Liver (tissue), 9 donors: Measurements from ENCODE around the gene ENOX2. TPM values are rescaled to one million over a fixed set of nuclear protein-coding genes. Genes with fewer than 3 reads are reported as not detected.

ENCODE experiments used
- DNase-seq: peaks from one replicate; pipeline ENCODE4 v3.0.0-alpha.2; 2017; ENCODE audit warnings: low spot score
- H3K27ac ChIP-seq, 2 donors: one replicate each; pipeline ENCODE4 v1.7.0; 2013; ENCODE audit warnings: inconsistent platforms in 2 of 2, low read length in 2 of 2, control low read depth in 1 of 2, low read depth in 1 of 2, mild to moderate bottlenecking in 1 of 2
- H3K27me3 ChIP-seq, 4 donors: one replicate each; pipeline versions ENCODE4 v1.6.1 to v1.7.0; 2013; ENCODE audit warnings: low read length in 3 of 4, inconsistent platforms in 1 of 4, mild to moderate bottlenecking in 1 of 4, moderate library complexity in 1 of 4; ENCODE audit not compliant: control insufficient read depth in 4 of 4, insufficient read depth in 4 of 4
- H3K36me3 ChIP-seq, 4 donors: one replicate each; pipeline versions ENCODE4 v1.6.1 to v1.7.0; 2013; ENCODE audit warnings: low read length in 3 of 4, mild to moderate bottlenecking in 3 of 4, low read depth in 1 of 4, moderate library complexity in 1 of 4; ENCODE audit not compliant: control insufficient read depth in 4 of 4, insufficient read depth in 3 of 4
- H3K4me1 ChIP-seq, 4 donors: one replicate each; pipeline versions ENCODE4 v1.6.1 to v1.7.0; 2013; ENCODE audit warnings: low read length in 3 of 4, mild to moderate bottlenecking in 3 of 4, moderate library complexity in 1 of 4; ENCODE audit not compliant: control insufficient read depth in 4 of 4, insufficient read depth in 4 of 4
- H3K4me3 ChIP-seq, 3 donors: one replicate each; pipeline versions ENCODE4 v1.6.1 to v1.7.0; 2013; ENCODE audit warnings: low read length in 3 of 3, control low read depth in 1 of 3, low read depth in 1 of 3, mild to moderate bottlenecking in 1 of 3
- H3K9ac ChIP-seq, 2 donors: one replicate each; pipeline ENCODE4 v1.7.0; 2013; ENCODE audit warnings: low read length in 2 of 2, mild to moderate bottlenecking in 2 of 2, moderate library complexity in 2 of 2, control low read depth in 1 of 2, low read depth in 1 of 2
- H3K9me3 ChIP-seq, 4 donors: one replicate each; pipeline versions ENCODE4 v1.6.1 to v1.7.0; 2013; ENCODE audit warnings: low read length in 3 of 4; ENCODE audit not compliant: control insufficient read depth in 4 of 4
- ATF3 ChIP-seq: IDR thresholded peaks from 2 replicates; pipeline ENCODE4 v1.6.1; 2016; ENCODE audit warnings: antibody characterized with exemption
- CTCF ChIP-seq: fragments of 150-350 bp; IDR thresholded peaks from 2 replicates; pipeline ENCODE4 v1.5.1; 2017; ENCODE audit warnings: improper control_type of control experiment, low read depth, low read length; ENCODE audit not compliant: missing input control
- EGR1 ChIP-seq, 2 donors: IDR thresholded peaks; 2 replicates each; pipeline ENCODE4 v1.6.1; 2016 to 2018; ENCODE audit warnings: antibody characterized with exemption in 2 of 2, low read depth in 2 of 2
- FOXA1 ChIP-seq: IDR thresholded peaks from 2 replicates; pipeline ENCODE4 v1.6.1; 2016; ENCODE audit warnings: antibody characterized with exemption
- GABPA ChIP-seq, 2 donors: IDR thresholded peaks in 1 of 2; conservative IDR thresholded peaks in 1 of 2; 2 replicates each; pipeline ENCODE4 v1.6.1; 2016; ENCODE audit warnings: antibody characterized with exemption in 2 of 2, mild to moderate bottlenecking in 1 of 2, moderate library complexity in 1 of 2
- HNF4A ChIP-seq, 2 donors: conservative IDR thresholded peaks; 2 replicates each; pipeline ENCODE4 v1.6.1; 2016; ENCODE audit warnings: antibody characterized with exemption in 2 of 2, mild to moderate bottlenecking in 2 of 2
- HNF4G ChIP-seq: IDR thresholded peaks from 2 replicates; pipeline ENCODE4 v1.6.1; 2016; ENCODE audit warnings: antibody characterized with exemption
- JUND ChIP-seq, 2 donors: IDR thresholded peaks; 2 replicates each; pipeline ENCODE4 v1.6.1; 2016; ENCODE audit warnings: antibody characterized with exemption in 2 of 2
- NR2F2 ChIP-seq: IDR thresholded peaks from 2 replicates; pipeline ENCODE4 v1.6.1; 2016; ENCODE audit warnings: antibody characterized with exemption
- RAD21 ChIP-seq, 2 donors: IDR thresholded peaks; 2 replicates each; pipeline ENCODE4 v1.6.1; 2016; ENCODE audit warnings: antibody characterized with exemption in 2 of 2, mild to moderate bottlenecking in 2 of 2
- REST ChIP-seq: IDR thresholded peaks from 2 replicates; pipeline ENCODE4 v1.6.1; 2016; ENCODE audit warnings: antibody characterized with exemption, mild to moderate bottlenecking
- RXRA ChIP-seq, 2 donors: IDR thresholded peaks; 2 replicates each; pipeline ENCODE4 v1.6.1; 2017 to 2018; ENCODE audit warnings: antibody characterized with exemption in 2 of 2, mild to moderate bottlenecking in 1 of 2
- SP1 ChIP-seq: IDR thresholded peaks from 2 replicates; pipeline ENCODE4 v1.6.1; 2018; ENCODE audit warnings: antibody characterized with exemption, mild to moderate bottlenecking
- TAF1 ChIP-seq: conservative IDR thresholded peaks from 2 replicates; pipeline ENCODE4 v1.6.1; 2016; ENCODE audit warnings: antibody characterized with exemption, mild to moderate bottlenecking
- YY1 ChIP-seq: IDR thresholded peaks from 2 replicates; pipeline ENCODE4 v1.6.1; 2016; ENCODE audit warnings: antibody characterized with exemption, mild to moderate bottlenecking
- WGBS: extraction: QIAGEN DNeasy Blood & Tissue Kit; methylation state at CpG from one replicate; pipeline ENCODE4 v1.1.7; 2013; 5-methylcytosine and 5-hydroxymethylcytosine counted together
- polyA plus RNA-seq, 2 donors: library from polyadenylated mRNA; stranded (reverse) in 1 of 2; unstranded in 1 of 2; fragments of 200-250 nt in 1 of 2; fragments of >200 nt in 1 of 2; fragmentation: Nextera tagmentation in 1 of 2; extraction: Ambion mirVana in 1 of 2; gene quantifications; one replicate each; pipeline versions ENCODE4 v1.2.1 to v1.2.3, GENCODE V29; 2013 to 2015
- total RNA-seq, 2 donors: library from RNA; depleted of rRNA; stranded (reverse); fragments of >200 nt; gene quantifications; one replicate each; pipeline ENCODE4 v1.2.3, GENCODE V29; 2014
- donor health status: healthy.
- donor health status: healthy.
- donor health status: healthy.
- donor health status: healthy.
- donor health status: healthy.

Gene ENOX2
- total and polyA plus RNA-seq, 4 donors = 5.0 to 11.5 (median 6.5) TPM

- no peak for TF ChIP-seq RAD21 (IDR thresholded peaks at IDR 0.05)
- no peak for TF ChIP-seq GABPA (IDR thresholded peaks at IDR 0.05 in 1 of 2, conservative IDR thresholded peaks at IDR 0.05 in 1 of 2)
- TF ChIP-seq NR2F2 = no peak
- TF ChIP-seq ATF3 = no peak
- TF ChIP-seq HNF4A (conservative IDR thresholded peaks at IDR 0.05) = peak; percentile 53 to 69
- no peak for TF ChIP-seq REST
- peak; percentile 40 for TF ChIP-seq SP1
- TF ChIP-seq CTCF = no peak
- TF ChIP-seq JUND (IDR thresholded peaks at IDR 0.05) = peak in 1 of 2 donors; percentile 33
- WGBS = 40% methylated on average over 2 of the region's 2 CpGs
- DNase-seq = no peak
- no peak overlapping the region for H3K9ac ChIP-seq
- H3K4me3 ChIP-seq = no peak overlapping the region
- peak overlapping the region; percentile 16 to 42 for H3K27ac ChIP-seq
- peaks cover 4 to 5% (median 5%) of the 10 kb centered on the region in 4 donors for H3K4me1 ChIP-seq
- no peaks in the 10 kb centered on the region for H3K9me3 ChIP-seq
- H3K27me3 ChIP-seq = no peaks in the 10 kb centered on the region
- no peaks in the 10 kb centered on the region for H3K36me3 ChIP-seq
Observed at GRCh38 chrX:130680164-130681035, 222.6 kb downstream of the ENOX2 start.

GRCh38 chrX:130676861-130677260 is 226.1 kb downstream of the ENOX2 start:
- Histone ChIP-seq H3K36me3 (no peaks in the 10 kb centered on the region), H3K9me3 (no peaks in the 10 kb centered on the region), H3K27ac (peak overlapping the region; percentile 3 to 66), H3K4me3 (no peak overlapping the region), H3K9ac (no peak overlapping the region), H3K4me1 (peaks cover 4 to 5% (median 5%) of the 10 kb centered on the region in 4 donors), H3K27me3 (no peaks in the 10 kb centered on the region)
- 59% methylated on average over 2 of the region's 2 CpGs for WGBS
- no peak for DNase-seq
- TF ChIP-seq GABPA (IDR thresholded peaks at IDR 0.05 in 1 of 2, conservative IDR thresholded peaks at IDR 0.05 in 1 of 2) (no peak), ATF3 (peak; percentile 75), YY1 (peak; percentile 58), RAD21 (IDR thresholded peaks at IDR 0.05) (peak; percentile 39 to 50), RXRA (IDR thresholded peaks at IDR 0.05) (peak; percentile 28 to 60), EGR1 (IDR thresholded peaks at IDR 0.05; ENCODE audit: low read depth in 2 of 2) (peak in 1 of 2 donors; percentile 87), HNF4A (conservative IDR thresholded peaks at IDR 0.05) (peak; percentile 89 to 91), FOXA1 (peak; percentile 73), SP1 (peak; percentile 90), CTCF (no peak), TAF1 (no peak), NR2F2 (no peak), HNF4G (peak; percentile 70), REST (peak; percentile 62)
